Esophagus muscularis mucosa (tissue), 3 donors: ENCODE measurements around the gene CAPRIN2.

ENCODE experiments used
- EP300 ChIP-seq: sonication (generic); formaldehyde crosslinking; IDR thresholded peaks from one replicate; pipeline ENCODE4 v1.6.1; 2017; ENCODE audit warnings: antibody characterized with exemption
- TF ChIP-seq, protein P1 (sequence below), 3 experiments: fragments of 200-600 bp in 2 of 3; fragments of 450-650 bp in 1 of 3; sonication (generic) in 2 of 3; IDR thresholded peaks; one replicate each; pipeline ENCODE4 v1.5.1; 2017 to 2019; ENCODE audit warnings: antibody characterized with exemption in 3 of 3, mild to moderate bottlenecking in 2 of 3, moderate library complexity in 1 of 3

DNA sequence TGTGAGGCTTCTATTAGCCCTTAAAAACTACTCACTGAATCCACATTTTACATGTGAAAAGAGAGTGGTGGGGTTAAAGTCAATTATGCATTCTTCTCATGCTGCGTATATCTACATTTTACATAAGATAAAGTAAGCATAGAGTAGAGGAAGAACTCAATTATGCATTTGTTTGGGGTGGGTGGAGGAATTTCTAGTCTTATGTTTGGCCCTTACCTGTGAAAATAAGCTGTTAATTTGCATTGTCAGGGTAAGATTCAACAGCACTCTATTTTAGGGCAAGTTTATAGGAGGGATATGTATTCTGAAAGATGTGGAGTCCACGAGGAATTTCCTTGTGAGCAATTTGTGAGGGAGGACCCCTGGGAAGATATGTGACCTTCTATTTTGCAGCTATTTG, 30.9 kb upstream of the CAPRIN2 start:
- TF ChIP-seq EP300, result no peak
- TF ChIP-seq, protein P1, sequence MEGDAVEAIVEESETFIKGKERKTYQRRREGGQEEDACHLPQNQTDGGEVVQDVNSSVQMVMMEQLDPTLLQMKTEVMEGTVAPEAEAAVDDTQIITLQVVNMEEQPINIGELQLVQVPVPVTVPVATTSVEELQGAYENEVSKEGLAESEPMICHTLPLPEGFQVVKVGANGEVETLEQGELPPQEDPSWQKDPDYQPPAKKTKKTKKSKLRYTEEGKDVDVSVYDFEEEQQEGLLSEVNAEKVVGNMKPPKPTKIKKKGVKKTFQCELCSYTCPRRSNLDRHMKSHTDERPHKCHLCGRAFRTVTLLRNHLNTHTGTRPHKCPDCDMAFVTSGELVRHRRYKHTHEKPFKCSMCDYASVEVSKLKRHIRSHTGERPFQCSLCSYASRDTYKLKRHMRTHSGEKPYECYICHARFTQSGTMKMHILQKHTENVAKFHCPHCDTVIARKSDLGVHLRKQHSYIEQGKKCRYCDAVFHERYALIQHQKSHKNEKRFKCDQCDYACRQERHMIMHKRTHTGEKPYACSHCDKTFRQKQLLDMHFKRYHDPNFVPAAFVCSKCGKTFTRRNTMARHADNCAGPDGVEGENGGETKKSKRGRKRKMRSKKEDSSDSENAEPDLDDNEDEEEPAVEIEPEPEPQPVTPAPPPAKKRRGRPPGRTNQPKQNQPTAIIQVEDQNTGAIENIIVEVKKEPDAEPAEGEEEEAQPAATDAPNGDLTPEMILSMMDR (IDR thresholded peaks at IDR 0.05), result no peak
